ENCODE measurements around the gene EAF1. TPM values are rescaled to one million over a fixed set of nuclear protein-coding genes. Genes with fewer than 3 reads are reported as not detected.

The EAF1 gene
- total and polyA plus RNA-seq, 2 donors (not counting 1 experiment from before 2014, with no cell fraction given): 8.3 to 19.8 TPM

- H3K9me3 ChIP-seq (ENCODE audit: control extremely low read depth in 1 of 3, control insufficient read depth in 2 of 3, insufficient read depth in 1 of 3, low read length in 2 of 3): no peaks in the 10 kb centered on the region
- Mint-ChIP-seq H3K4me3 (no peak overlapping the region), H3K4me1 (no peaks in the 10 kb centered on the region), H3K27me3 (no peaks in the 10 kb centered on the region), H3K9me3 (ENCODE audit: insufficient read depth) (no peaks in the 10 kb centered on the region), H3K27ac (no peak overlapping the region)
- TF ChIP-seq CTCF (IDR thresholded peaks at IDR 0.05): no peak
- no peak for TF ChIP-seq EZH2 (IDR thresholded peaks at IDR 0.05; ENCODE audit: borderline replicate concordance, insufficient read depth, low read depth, low read length, poor library complexity, severe bottlenecking)
- no peak overlapping the region for H3K27ac ChIP-seq (ENCODE audit: low read length in 2 of 2)
- no peaks in the 10 kb centered on the region for H3K36me3 ChIP-seq (replicated peaks in 1 of 2; ENCODE audit: control extremely low read depth in 1 of 2, control insufficient read depth in 1 of 2, extremely low read depth in 1 of 2, insufficient read depth in 2 of 2, low read length in 1 of 2)
- intact Hi-C loops (cut with micrococcal nuclease): no loop called here
- H4K20me1 ChIP-seq (ENCODE audit: control insufficient read depth, insufficient read depth, low read length, poor library complexity, severe bottlenecking): no peaks in the 10 kb centered on the region
- POLR2A ChIA-PET: no interaction called here
- no peak overlapping the region for H3K4me2 ChIP-seq (replicated peaks; ENCODE audit: low read depth, low read length, poor library complexity, severe bottlenecking)
- no peak overlapping the region for H2AFZ ChIP-seq (ENCODE audit: insufficient read depth, low read depth, low read length, poor library complexity, severe bottlenecking)
- CTCF ChIA-PET: interaction anchor here (1.0 kb wide), 1 partner anchor 20 kb away, joined by 3 read pairs; no protein-coding TSS in a partner anchor
- H3K4me1 ChIP-seq (ENCODE audit: control insufficient read depth in 2 of 2, insufficient read depth in 2 of 2, low read length in 2 of 2): no peaks in the 10 kb centered on the region
- no peak overlapping the region for H3K9ac ChIP-seq (ENCODE audit: low read length)
- H3K27me3 ChIP-seq (replicated peaks in 1 of 4; ENCODE audit: control extremely low read depth in 1 of 4, control insufficient read depth in 3 of 4, insufficient read depth in 4 of 4, low read length in 3 of 4): no peaks in the 10 kb centered on the region
- 80% methylated on average over 7 of the region's 9 CpGs for WGBS (ENCODE audit: insufficient coverage)
- no peak overlapping the region for H3K4me3 ChIP-seq (ENCODE audit: control extremely low read depth in 1 of 5, extremely low read depth in 1 of 5, insufficient read depth in 1 of 5, low read depth in 2 of 5, low read length in 4 of 5)
- H3K79me2 ChIP-seq (ENCODE audit: control insufficient read depth, insufficient read depth, low read length): no peaks in the 10 kb centered on the region
- DNase-seq (no peak), ATAC-seq (ENCODE audit: low read depth) (no peak)
Observed at GRCh38 chr3:15453991-15454625, 26.7 kb downstream of the EAF1 start.

GRCh38 chr3:15454965-15455364 is 27.6 kb downstream of the EAF1 start:
- CTCF ChIA-PET: interaction anchor here (1.0 kb wide), 1 partner anchor 21 kb away, joined by 3 read pairs; no protein-coding TSS in a partner anchor
- no peak for ATAC-seq (ENCODE audit: low read depth)
- POLR2A ChIA-PET: no interaction called here

More at GRCh38 chr3:15454965-15455364, 27.6 kb downstream of the EAF1 start:
- H3K9ac ChIP-seq (ENCODE audit: low read length): no peak overlapping the region
- no peak overlapping the region for H3K27ac Mint-ChIP-seq
- no peak for TF ChIP-seq EZH2 (IDR thresholded peaks at IDR 0.05; ENCODE audit: borderline replicate concordance, insufficient read depth, low read depth, low read length, poor library complexity, severe bottlenecking)
- TF ChIP-seq CTCF (IDR thresholded peaks at IDR 0.05): no peak
- no peak overlapping the region for H3K4me2 ChIP-seq (replicated peaks; ENCODE audit: low read depth, low read length, poor library complexity, severe bottlenecking)
- H3K4me1 ChIP-seq (ENCODE audit: control insufficient read depth in 2 of 2, insufficient read depth in 2 of 2, low read length in 2 of 2): no peaks in the 10 kb centered on the region
- H3K4me3 Mint-ChIP-seq: no peak overlapping the region
- intact Hi-C loops (cut with micrococcal nuclease): no loop called here
- no peak overlapping the region for H3K27ac ChIP-seq (ENCODE audit: low read length in 2 of 2)
- no peaks in the 10 kb centered on the region for H3K27me3 ChIP-seq (replicated peaks in 1 of 4; ENCODE audit: control extremely low read depth in 1 of 4, control insufficient read depth in 3 of 4, insufficient read depth in 4 of 4, low read length in 3 of 4)
- no peaks in the 10 kb centered on the region for H3K9me3 ChIP-seq (ENCODE audit: control extremely low read depth in 1 of 3, control insufficient read depth in 2 of 3, insufficient read depth in 1 of 3, low read length in 2 of 3)
- H3K9me3 Mint-ChIP-seq (ENCODE audit: insufficient read depth): no peaks in the 10 kb centered on the region
- no peak overlapping the region for H2AFZ ChIP-seq (ENCODE audit: insufficient read depth, low read depth, low read length, poor library complexity, severe bottlenecking)
- H3K79me2 ChIP-seq (ENCODE audit: control insufficient read depth, insufficient read depth, low read length): no peaks in the 10 kb centered on the region
- H3K36me3 ChIP-seq (replicated peaks in 1 of 2; ENCODE audit: control extremely low read depth in 1 of 2, control insufficient read depth in 1 of 2, extremely low read depth in 1 of 2, insufficient read depth in 2 of 2, low read length in 1 of 2): no peaks in the 10 kb centered on the region
- no peaks in the 10 kb centered on the region for H4K20me1 ChIP-seq (ENCODE audit: control insufficient read depth, insufficient read depth, low read length, poor library complexity, severe bottlenecking)
- no peak overlapping the region for H3K4me3 ChIP-seq (ENCODE audit: control extremely low read depth in 1 of 5, extremely low read depth in 1 of 5, insufficient read depth in 1 of 5, low read depth in 2 of 5, low read length in 4 of 5)
- no peak for DNase-seq
- H3K4me1 Mint-ChIP-seq: no peaks in the 10 kb centered on the region
- no peaks in the 10 kb centered on the region for H3K27me3 Mint-ChIP-seq

Data from B cell (primary cell).